Measurements from ENCODE around the gene IQCE. TPM values are rescaled to one million over a fixed set of nuclear protein-coding genes. Genes with fewer than 3 reads are reported as not detected.

IQCE gene
- total RNA-seq, 1 experiment from 2014 or later = 16.7 TPM

DNA sequence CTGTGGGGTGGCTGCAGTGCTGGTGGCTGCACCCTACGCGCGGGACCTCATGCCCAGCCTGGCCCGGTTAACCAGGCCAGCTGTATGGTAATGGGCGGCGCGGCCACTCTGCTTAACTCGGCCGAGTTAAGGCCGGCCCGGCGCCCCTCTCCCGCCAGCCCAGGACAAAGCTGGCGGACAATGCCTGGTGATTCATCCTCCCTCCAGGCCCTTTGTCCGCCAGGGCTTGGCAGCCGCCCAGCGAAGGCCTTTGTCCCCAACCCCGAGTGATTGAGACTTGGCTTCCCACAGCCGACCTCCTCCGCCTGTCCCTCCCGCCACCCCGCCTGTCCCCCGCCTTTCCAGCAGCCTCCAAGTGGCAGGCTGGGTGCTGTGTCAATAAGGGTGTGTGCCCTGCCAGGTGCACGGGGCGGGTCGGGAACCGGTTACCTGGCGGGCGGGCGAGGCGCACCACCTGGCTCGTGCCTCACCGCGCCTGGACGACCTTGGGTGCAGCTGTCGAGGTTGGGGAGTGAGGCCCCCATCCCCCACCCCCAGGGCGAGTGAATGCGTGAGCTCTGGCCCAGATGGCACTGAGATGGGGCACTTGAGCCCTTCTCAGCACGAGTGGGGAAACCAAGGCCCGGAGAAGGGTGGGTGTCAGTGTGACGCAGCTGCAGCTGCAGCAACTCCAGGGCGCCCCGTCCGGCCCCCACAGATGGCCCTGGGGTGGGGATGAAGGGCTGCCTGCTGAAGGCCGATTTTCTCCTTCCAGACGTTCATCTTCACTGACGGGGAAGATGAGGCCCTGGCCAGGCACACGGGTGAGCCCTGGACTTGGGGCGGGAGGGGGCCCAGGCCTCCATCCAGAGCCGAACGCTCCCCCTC lies 34.6 kb upstream of the IQCE start:
- peaks cover 27% of the 10 kb centered on the region for H3K4me1 Mint-ChIP-seq (ENCODE audit: insufficient read depth, unreplicated experiment)
- H3K27me3 Mint-ChIP-seq (ENCODE audit: insufficient read depth, unreplicated experiment) = no peaks in the 10 kb centered on the region
- intact Hi-C loops (cut with micrococcal nuclease) = loop anchor here (5.0 kb wide), 1 partner anchor 33 kb away; the partner anchor contains the start of genes BRAT1 and IQCE
- H3K27ac Mint-ChIP-seq (ENCODE audit: low read depth, unreplicated experiment) = peak overlapping the region; percentile 82
- peaks cover 5% of the 10 kb centered on the region for H3K36me3 Mint-ChIP-seq (ENCODE audit: insufficient read depth, unreplicated experiment)
- H3K9me3 Mint-ChIP-seq (ENCODE audit: unreplicated experiment) = no peaks in the 10 kb centered on the region
- TF ChIP-seq, protein P1, sequence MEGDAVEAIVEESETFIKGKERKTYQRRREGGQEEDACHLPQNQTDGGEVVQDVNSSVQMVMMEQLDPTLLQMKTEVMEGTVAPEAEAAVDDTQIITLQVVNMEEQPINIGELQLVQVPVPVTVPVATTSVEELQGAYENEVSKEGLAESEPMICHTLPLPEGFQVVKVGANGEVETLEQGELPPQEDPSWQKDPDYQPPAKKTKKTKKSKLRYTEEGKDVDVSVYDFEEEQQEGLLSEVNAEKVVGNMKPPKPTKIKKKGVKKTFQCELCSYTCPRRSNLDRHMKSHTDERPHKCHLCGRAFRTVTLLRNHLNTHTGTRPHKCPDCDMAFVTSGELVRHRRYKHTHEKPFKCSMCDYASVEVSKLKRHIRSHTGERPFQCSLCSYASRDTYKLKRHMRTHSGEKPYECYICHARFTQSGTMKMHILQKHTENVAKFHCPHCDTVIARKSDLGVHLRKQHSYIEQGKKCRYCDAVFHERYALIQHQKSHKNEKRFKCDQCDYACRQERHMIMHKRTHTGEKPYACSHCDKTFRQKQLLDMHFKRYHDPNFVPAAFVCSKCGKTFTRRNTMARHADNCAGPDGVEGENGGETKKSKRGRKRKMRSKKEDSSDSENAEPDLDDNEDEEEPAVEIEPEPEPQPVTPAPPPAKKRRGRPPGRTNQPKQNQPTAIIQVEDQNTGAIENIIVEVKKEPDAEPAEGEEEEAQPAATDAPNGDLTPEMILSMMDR (IDR thresholded peaks at IDR 0.05; ENCODE audit: unreplicated experiment) = no peak
- BruUV-seq (replicated peaks) = no TSS peak
- ChIA-PET POLR2A (interaction anchor here (0.7 to 2.6 kb wide), 4 partner anchors 16 to 45 kb away, joined by 3 to 15 read pairs (median 4); partner anchors contain the start of genes BRAT1 and IQCE), CTCF (interaction anchor here (0.9 kb wide), 1 partner anchor 35 kb away, joined by 3 read pairs; no protein-coding TSS in a partner anchor)
- peak; percentile 75 for DNase-seq (ENCODE audit: unreplicated experiment)
- peak overlapping the region; percentile 70 for H3K4me3 Mint-ChIP-seq (ENCODE audit: unreplicated experiment)

DNA sequence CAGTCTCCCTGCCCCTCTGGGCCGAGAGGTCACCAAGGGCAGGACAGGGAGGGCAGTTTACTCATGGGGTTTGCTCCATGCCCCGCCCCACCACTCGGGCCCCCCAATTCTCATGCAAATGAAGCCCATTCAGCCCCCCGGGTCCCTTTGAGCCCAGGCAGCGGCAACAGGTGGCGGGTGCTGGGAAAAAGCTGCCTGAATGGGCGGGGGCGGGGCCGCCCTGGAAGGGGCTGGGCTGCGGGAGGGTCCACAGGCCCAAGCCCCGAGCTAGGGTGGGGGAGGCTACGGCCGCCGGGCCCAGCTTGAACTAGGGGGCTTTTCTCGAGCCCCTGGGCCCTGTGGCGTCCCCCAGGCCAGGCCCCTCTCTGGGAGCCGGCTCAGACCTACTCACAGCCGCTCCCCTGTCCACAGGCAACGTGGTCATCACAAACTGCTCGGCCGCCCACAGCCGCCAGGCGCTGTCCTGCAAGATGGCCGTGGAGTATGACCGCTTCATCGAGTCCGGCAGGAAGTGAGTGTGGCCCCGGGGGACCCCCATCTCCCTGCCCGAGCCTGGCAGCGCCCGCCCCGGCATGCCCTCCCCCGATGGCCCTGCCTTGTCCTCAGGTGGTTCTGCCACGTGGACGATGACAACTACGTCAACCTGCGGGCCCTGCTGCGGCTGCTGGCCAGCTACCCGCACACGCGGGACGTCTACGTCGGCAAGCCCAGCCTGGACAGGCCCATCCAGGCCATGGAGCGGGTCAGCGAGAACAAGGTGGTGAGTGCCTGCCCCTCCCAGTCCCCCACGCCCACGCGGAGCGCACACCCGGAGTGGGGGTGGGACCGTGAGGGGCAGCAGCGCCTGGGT lies 33.7 kb upstream of the IQCE start:
- no peak overlapping the region for H3K27ac Mint-ChIP-seq (ENCODE audit: low read depth, unreplicated experiment)
- TF ChIP-seq, protein P1 (IDR thresholded peaks at IDR 0.05; ENCODE audit: unreplicated experiment) = no peak
- no peaks in the 10 kb centered on the region for H3K27me3 Mint-ChIP-seq (ENCODE audit: insufficient read depth, unreplicated experiment)
- peaks cover 31% of the 10 kb centered on the region for H3K4me1 Mint-ChIP-seq (ENCODE audit: insufficient read depth, unreplicated experiment)
- BruUV-seq (replicated peaks) = no TSS peak
- peaks cover 5% of the 10 kb centered on the region for H3K36me3 Mint-ChIP-seq (ENCODE audit: insufficient read depth, unreplicated experiment)
- POLR2A ChIA-PET = interaction anchor here (0.7 to 2.6 kb wide), 2 partner anchors 34 to 46 kb away, joined by 3 to 15 read pairs; partner anchors contain the start of gene IQCE
- H3K4me3 Mint-ChIP-seq (ENCODE audit: unreplicated experiment) = no peak overlapping the region
- intact Hi-C loops (cut with micrococcal nuclease) = loop anchor here (5.0 kb wide), 1 partner anchor 32 kb away; the partner anchor contains the start of genes BRAT1 and IQCE
- CTCF ChIA-PET = no interaction called here
- DNase-seq (ENCODE audit: unreplicated experiment) = no peak
- no peaks in the 10 kb centered on the region for H3K9me3 Mint-ChIP-seq (ENCODE audit: unreplicated experiment)

DNA sequence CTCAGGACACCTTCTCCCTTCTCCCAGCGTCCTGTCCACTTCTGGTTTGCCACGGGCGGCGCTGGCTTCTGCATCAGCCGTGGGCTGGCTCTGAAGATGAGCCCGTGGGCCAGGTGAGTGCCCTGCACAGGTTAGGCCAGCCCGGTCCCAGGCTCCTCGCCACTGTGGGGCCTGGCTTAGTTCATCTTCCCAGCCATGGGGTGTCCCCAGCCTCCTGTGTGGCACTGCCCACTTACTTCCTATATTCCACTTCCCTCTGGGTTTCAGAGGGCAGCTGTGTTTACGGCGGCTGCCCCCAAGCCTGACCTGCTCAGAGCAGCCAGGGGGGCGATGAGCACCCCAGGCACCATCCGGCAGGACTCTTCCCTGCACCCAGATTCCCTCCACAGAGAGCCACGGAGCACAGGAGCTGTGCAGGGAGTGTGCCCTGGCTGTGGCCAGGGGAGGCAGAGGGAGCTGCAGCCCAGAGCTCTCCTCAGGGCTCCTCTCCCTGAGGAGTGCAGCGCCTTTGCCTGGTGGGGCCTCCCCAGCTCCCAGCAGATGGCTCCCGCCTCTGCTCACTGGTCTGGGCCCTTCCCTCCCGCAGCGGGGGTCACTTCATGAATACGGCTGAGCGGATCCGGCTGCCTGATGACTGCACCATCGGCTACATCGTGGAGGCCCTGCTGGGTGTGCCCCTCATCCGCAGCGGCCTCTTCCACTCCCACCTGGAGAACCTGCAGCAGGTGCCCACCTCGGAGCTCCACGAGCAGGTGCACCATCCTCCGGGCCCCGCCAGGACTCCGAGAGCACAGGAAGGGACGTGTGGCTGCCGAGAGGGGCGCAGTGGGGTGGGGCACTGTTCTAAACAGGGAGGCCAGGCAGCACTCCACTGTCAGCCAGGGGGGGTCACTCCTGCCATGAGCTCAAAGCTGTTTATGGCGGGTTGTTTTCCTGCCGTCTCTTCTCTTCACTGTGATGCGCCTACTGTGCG lies 32.8 kb upstream of the IQCE start:
- Mint-ChIP-seq H3K4me1 (ENCODE audit: insufficient read depth, unreplicated experiment) (peaks cover 38% of the 10 kb centered on the region), H3K4me3 (ENCODE audit: unreplicated experiment) (no peak overlapping the region), H3K36me3 (ENCODE audit: insufficient read depth, unreplicated experiment) (peaks cover 5% of the 10 kb centered on the region), H3K27ac (ENCODE audit: low read depth, unreplicated experiment) (no peak overlapping the region), H3K9me3 (ENCODE audit: unreplicated experiment) (no peaks in the 10 kb centered on the region), H3K27me3 (ENCODE audit: insufficient read depth, unreplicated experiment) (no peaks in the 10 kb centered on the region)
- DNase-seq (ENCODE audit: unreplicated experiment) = no peak
- TF ChIP-seq, protein P1 (IDR thresholded peaks at IDR 0.05; ENCODE audit: unreplicated experiment) = no peak
- intact Hi-C loops (cut with micrococcal nuclease) = no loop called here
- CTCF ChIA-PET = no interaction called here
- POLR2A ChIA-PET = interaction anchor here (0.6 kb wide), 1 partner anchor 983 kb away, joined by 4 read pairs; no protein-coding TSS in a partner anchor
- no TSS peak for BruUV-seq (replicated peaks)
